Mucosa of descending colon (tissue), 3 donors: ENCODE results near the gene WNT2. TPM values are rescaled to one million over a fixed set of nuclear protein-coding genes. Genes with fewer than 3 reads are reported as not detected.

ENCODE experiments used
- ATAC-seq: fragments of 200-7000 bp; cut with Tn5 transposase; one replicate; pipeline ENCODE4 v1.9.1; 2020; ENCODE audit warnings: mild to moderate bottlenecking, moderate library complexity
- DNase-seq, 3 donors: peaks; one replicate each; pipeline ENCODE4 v3.0.0-alpha.2; 2020
- H3K36me3 ChIP-seq: fragments of 200-600 bp; one replicate; pipeline ENCODE4 v1.8.0; 2021; ENCODE audit warnings: low read depth, mild to moderate bottlenecking
- H3K4me1 ChIP-seq: fragments of 200-600 bp; one replicate; pipeline ENCODE4 v1.8.0; 2021; ENCODE audit warnings: low read depth, mild to moderate bottlenecking
- H3K4me3 ChIP-seq: fragments of 200-600 bp; one replicate; pipeline ENCODE4 v1.8.0; 2021; ENCODE audit warnings: mild to moderate bottlenecking
- H3K9me3 ChIP-seq: fragments of 200-600 bp; one replicate; pipeline ENCODE4 v1.8.0; 2021; ENCODE audit warnings: mild to moderate bottlenecking
- CTCF ChIP-seq: fragments of 200-600 bp; IDR thresholded peaks from one replicate; pipeline ENCODE4 v1.8.0; 2022; ENCODE audit warnings: antibody characterized with exemption, mild to moderate bottlenecking
- intact Hi-C, 2 donors: fragments of 100-400 bp; cut with DNase I in 1 of 2; cut with micrococcal nuclease in 1 of 2; formaldehyde crosslinking; loops; one replicate each; pipeline versions ENCODE4 v1.11.0 to v1.11.1; 2022; cut with DNase I, micrococcal nuclease
- total RNA-seq, 3 donors: library from RNA; stranded (reverse); fragmentation: NEBNext Ultra II Directional in 2 of 3; extraction: Animal tissue kit (Norgen Biotek cat#: 25700) in 2 of 3; gene quantifications; one replicate each; pipeline versions ENCODE4 v1.2.1 to v1.2.4, GENCODE V29; 2021 to 2023
- donor health status: DM: no; HTN: no; CAD: no; lungs with moderate emphysema.
- donor health status: DM: no; HTN: no; CAD: no.
- donor health status: DM: no; HTN: yes; CAD: no.

Gene WNT2
- total RNA-seq, 3 donors from 2014 or later = 0.20 TPM; not detected in 2

- H3K36me3 ChIP-seq = no peaks in the 10 kb centered on the region
- H3K4me1 ChIP-seq = no peaks in the 10 kb centered on the region
- ATAC-seq = no peak
- intact Hi-C loops = no loop called here
- H3K9me3 ChIP-seq = no peaks in the 10 kb centered on the region
- no peak overlapping the region for H3K4me3 ChIP-seq
- TF ChIP-seq CTCF = no peak
- DNase-seq = no peak
Measured at GRCh38 chr7:117273325-117273724, 49.5 kb downstream of the WNT2 start.

GRCh38 chr7:117272017-117272759 lies 50.7 kb downstream of the WNT2 start:
- DNase-seq (no peak), ATAC-seq (no peak)
- H3K4me1 ChIP-seq = no peaks in the 10 kb centered on the region
- TF ChIP-seq CTCF = no peak
- no peaks in the 10 kb centered on the region for H3K9me3 ChIP-seq
- H3K36me3 ChIP-seq = no peaks in the 10 kb centered on the region
- no peak overlapping the region for H3K4me3 ChIP-seq
- intact Hi-C loops = no loop called here

- DNase-seq = no peak
- Histone ChIP-seq H3K4me3 (no peak overlapping the region), H3K4me1 (no peaks in the 10 kb centered on the region), H3K36me3 (no peaks in the 10 kb centered on the region), H3K9me3 (no peaks in the 10 kb centered on the region)
- ATAC-seq = no peak
- intact Hi-C loops = no loop called here
- TF ChIP-seq CTCF = no peak
Measured at GRCh38 chr7:117271566-117271965, 51.3 kb downstream of the WNT2 start.

GRCh38 chr7:117270371-117270770 lies 52.5 kb downstream of the WNT2 start:
- H3K4me3 ChIP-seq = no peak overlapping the region
- no peaks in the 10 kb centered on the region for H3K9me3 ChIP-seq
- no peaks in the 10 kb centered on the region for H3K36me3 ChIP-seq
- no peak for DNase-seq
- TF ChIP-seq CTCF = no peak
- no peak for ATAC-seq
- intact Hi-C loops = no loop called here
- no peaks in the 10 kb centered on the region for H3K4me1 ChIP-seq

GRCh38 chr7:117269886-117270285 lies 53.0 kb downstream of the WNT2 start:
- no peak for ATAC-seq
- TF ChIP-seq CTCF = no peak
- Histone ChIP-seq H3K4me3 (no peak overlapping the region), H3K4me1 (no peaks in the 10 kb centered on the region), H3K9me3 (no peaks in the 10 kb centered on the region), H3K36me3 (no peaks in the 10 kb centered on the region)
- intact Hi-C loops = no loop called here
- DNase-seq = no peak

GRCh38 chr7:117269417-117269816 lies 53.4 kb downstream of the WNT2 start:
- TF ChIP-seq CTCF = no peak
- no peaks in the 10 kb centered on the region for H3K4me1 ChIP-seq
- intact Hi-C loops = no loop called here
- H3K9me3 ChIP-seq = no peaks in the 10 kb centered on the region
- H3K4me3 ChIP-seq = no peak overlapping the region
- H3K36me3 ChIP-seq = no peaks in the 10 kb centered on the region
- DNase-seq (no peak), ATAC-seq (no peak)
